Sigmoid colon (tissue), 7 donors: ENCODE data around the gene PPP2R2C. TPM values are rescaled to one million over a fixed set of nuclear protein-coding genes. Genes with fewer than 3 reads are reported as not detected.

Experiments used
- DNase-seq: peaks from one replicate; pipeline ENCODE4 v3.0.0-alpha.2; 2019
- H3K27ac ChIP-seq, 4 donors: fragments of 200-600 bp; sonication (generic); one replicate each; pipeline ENCODE4 v1.5.1; 2016 to 2019; ENCODE audit warnings: mild to moderate bottlenecking in 1 of 4
- H3K27me3 ChIP-seq, 3 donors: fragments of 200-600 bp; sonication (generic); one replicate each; pipeline ENCODE4 v1.5.1; 2019; ENCODE audit warnings: mild to moderate bottlenecking in 1 of 3
- H3K36me3 ChIP-seq, 4 donors: fragments of 200-600 bp; sonication (generic); one replicate each; pipeline ENCODE4 v1.5.1; 2016 to 2019
- H3K4me1 ChIP-seq, 4 donors: fragments of 200-600 bp; sonication (generic); one replicate each; pipeline ENCODE4 v1.5.1; 2017 to 2019
- H3K4me3 ChIP-seq, 4 donors: fragments of 200-600 bp; sonication (generic); one replicate each; pipeline ENCODE4 v1.5.1; 2017 to 2019; ENCODE audit warnings: mild to moderate bottlenecking in 2 of 4, moderate library complexity in 1 of 4
- H3K9me3 ChIP-seq, 4 donors: fragments of 200-600 bp in 3 of 4; sonication (generic) in 3 of 4; one replicate each; pipeline versions ENCODE4 v1.5.1 to v1.6.1; 2013 to 2019
- EP300 ChIP-seq, 4 donors: sonication (generic); formaldehyde crosslinking; IDR thresholded peaks; one replicate each; pipeline ENCODE4 v1.6.1; 2017; ENCODE audit warnings: antibody characterized with exemption in 4 of 4
- POLR2A ChIP-seq, 2 donors: fragments of 450-650 bp; IDR thresholded peaks; one replicate each; pipeline ENCODE4 v1.6.1; 2016; ENCODE audit warnings: antibody characterized with exemption in 2 of 2, mild to moderate bottlenecking in 2 of 2, moderate library complexity in 2 of 2
- POLR2AphosphoS5 ChIP-seq, 4 donors: sonication (generic); formaldehyde crosslinking; IDR thresholded peaks; one replicate each; pipeline ENCODE4 v1.6.1; 2017; ENCODE audit warnings: antibody characterized with exemption in 4 of 4
- WGBS, 2 donors: extraction: QIAGEN DNeasy Blood & Tissue Kit; methylation state at CpG; one replicate each; pipeline ENCODE4 v1.1.7; 2013; 5-methylcytosine and 5-hydroxymethylcytosine counted together
- intact Hi-C: fragments of 100-400 bp; cut with DNase I; formaldehyde crosslinking; loops from one replicate; pipeline ENCODE4 v1.15.1; 2023
- polyA plus RNA-seq, 3 donors: library from polyadenylated mRNA; stranded (reverse); fragments of 200-250 nt; gene quantifications; one replicate each; pipeline ENCODE4 v1.2.3, GENCODE V29; 2013
- total RNA-seq, 4 donors: library from RNA; depleted of rRNA; stranded (reverse); fragments of >200 nt; gene quantifications; one replicate each; pipeline ENCODE4 v1.1.0, GENCODE V29; 2016
- TF ChIP-seq, protein P1 (sequence below), 4 experiments: fragments of 450-650 bp in 3 of 4; fragments of 200-600 bp in 1 of 4; IDR thresholded peaks; one replicate each; pipeline ENCODE4 v1.5.1; 2016 to 2019; ENCODE audit warnings: antibody characterized with exemption in 4 of 4, mild to moderate bottlenecking in 3 of 4, moderate library complexity in 2 of 4
- donor health status: healthy with polysubstance abuse.
- donor health status: Bipolar disorder and iron deficiency.
- donor health status: healthy.

The PPP2R2C gene
- total and polyA plus RNA-seq, 7 donors: 0.49 to 2.8 (median 1.1) TPM; not detected in 2

DNA sequence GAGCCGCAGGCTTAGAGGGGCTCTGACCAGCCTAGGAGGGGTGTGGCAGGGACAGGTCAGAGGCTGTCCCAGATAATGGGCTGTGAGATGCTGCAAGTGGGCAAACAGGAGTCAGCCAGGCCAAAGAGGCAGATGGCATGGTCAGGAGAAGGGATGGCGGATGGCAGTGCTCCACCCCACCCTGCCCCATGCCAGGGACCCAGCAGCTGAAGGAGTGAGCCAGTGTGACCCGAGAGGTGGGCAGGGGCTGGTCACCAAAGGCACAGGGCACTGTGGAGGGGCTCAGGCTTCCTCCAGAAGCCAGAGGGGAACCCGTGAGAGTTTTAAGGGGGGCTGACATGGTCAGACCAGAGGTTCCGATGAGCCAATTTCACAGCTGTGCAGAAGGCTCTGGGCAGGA lies 105.8 kb downstream of the PPP2R2C start:
- no peak overlapping the region for H3K27ac ChIP-seq
- H3K9me3 ChIP-seq: no peaks in the 10 kb centered on the region
- H3K27me3 ChIP-seq: peaks cover 0 to 32% (median 0%) of the 10 kb centered on the region in 3 donors
- intact Hi-C loops: no loop called here
- DNase-seq: no peak
- no peaks in the 10 kb centered on the region for H3K4me1 ChIP-seq
- no peak overlapping the region for H3K4me3 ChIP-seq
- H3K36me3 ChIP-seq: no peaks in the 10 kb centered on the region
- 74 to 82% methylated on average over 5 of the region's 5 CpGs for WGBS, 2 donors
- TF ChIP-seq POLR2A (IDR thresholded peaks at IDR 0.05) (no peak), EP300 (IDR thresholded peaks at IDR 0.05) (no peak), POLR2AphosphoS5 (IDR thresholded peaks at IDR 0.05) (no peak)
- TF ChIP-seq, protein P1, sequence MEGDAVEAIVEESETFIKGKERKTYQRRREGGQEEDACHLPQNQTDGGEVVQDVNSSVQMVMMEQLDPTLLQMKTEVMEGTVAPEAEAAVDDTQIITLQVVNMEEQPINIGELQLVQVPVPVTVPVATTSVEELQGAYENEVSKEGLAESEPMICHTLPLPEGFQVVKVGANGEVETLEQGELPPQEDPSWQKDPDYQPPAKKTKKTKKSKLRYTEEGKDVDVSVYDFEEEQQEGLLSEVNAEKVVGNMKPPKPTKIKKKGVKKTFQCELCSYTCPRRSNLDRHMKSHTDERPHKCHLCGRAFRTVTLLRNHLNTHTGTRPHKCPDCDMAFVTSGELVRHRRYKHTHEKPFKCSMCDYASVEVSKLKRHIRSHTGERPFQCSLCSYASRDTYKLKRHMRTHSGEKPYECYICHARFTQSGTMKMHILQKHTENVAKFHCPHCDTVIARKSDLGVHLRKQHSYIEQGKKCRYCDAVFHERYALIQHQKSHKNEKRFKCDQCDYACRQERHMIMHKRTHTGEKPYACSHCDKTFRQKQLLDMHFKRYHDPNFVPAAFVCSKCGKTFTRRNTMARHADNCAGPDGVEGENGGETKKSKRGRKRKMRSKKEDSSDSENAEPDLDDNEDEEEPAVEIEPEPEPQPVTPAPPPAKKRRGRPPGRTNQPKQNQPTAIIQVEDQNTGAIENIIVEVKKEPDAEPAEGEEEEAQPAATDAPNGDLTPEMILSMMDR (IDR thresholded peaks at IDR 0.05): no peak

- WGBS, 2 donors: 79 to 83% methylated on average over 13 of the region's 13 CpGs
- no peak for DNase-seq
- H3K9me3 ChIP-seq: no peaks in the 10 kb centered on the region
- no peak overlapping the region for H3K27ac ChIP-seq
- TF ChIP-seq POLR2AphosphoS5 (IDR thresholded peaks at IDR 0.05): no peak
- TF ChIP-seq, protein P1 (IDR thresholded peaks at IDR 0.05): no peak
- no peak for TF ChIP-seq POLR2A (IDR thresholded peaks at IDR 0.05)
- TF ChIP-seq EP300 (IDR thresholded peaks at IDR 0.05): no peak
- H3K27me3 ChIP-seq: peaks cover 0 to 34% (median 0%) of the 10 kb centered on the region in 3 donors
- H3K4me3 ChIP-seq: no peak overlapping the region
- intact Hi-C loops: no loop called here
- no peaks in the 10 kb centered on the region for H3K36me3 ChIP-seq
- H3K4me1 ChIP-seq: no peaks in the 10 kb centered on the region
Measured at GRCh38 chr4:6365545-6366086, 106.8 kb downstream of the PPP2R2C start.

DNA sequence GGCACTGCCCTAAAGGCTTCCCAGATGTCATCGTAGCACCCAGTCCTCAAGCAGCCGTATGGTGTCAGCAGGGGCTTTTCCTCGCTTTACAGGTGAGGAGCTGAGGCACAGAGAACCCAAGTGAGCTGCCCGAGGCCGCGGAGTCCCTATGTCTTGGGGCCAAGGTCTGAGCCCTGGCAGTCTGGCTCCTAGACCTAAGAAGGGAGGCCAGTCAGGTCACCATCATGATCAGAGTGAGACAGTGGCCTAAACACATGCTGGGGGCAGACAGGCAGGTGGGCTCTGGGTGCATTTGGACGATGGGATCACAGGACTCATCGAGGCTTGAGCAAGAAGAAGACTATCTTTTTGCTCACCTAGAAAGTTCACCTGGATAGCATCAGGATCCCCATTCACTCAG lies 107.8 kb downstream of the PPP2R2C start:
- no peak for TF ChIP-seq EP300 (IDR thresholded peaks at IDR 0.05)
- TF ChIP-seq, protein P1 (IDR thresholded peaks at IDR 0.05): no peak
- TF ChIP-seq POLR2A (IDR thresholded peaks at IDR 0.05): no peak
- no peak for TF ChIP-seq POLR2AphosphoS5 (IDR thresholded peaks at IDR 0.05)
- no peak overlapping the region for H3K27ac ChIP-seq
- intact Hi-C loops: no loop called here
- WGBS, 2 donors: 86 to 87% methylated on average over 8 of the region's 8 CpGs
- no peaks in the 10 kb centered on the region for H3K4me1 ChIP-seq
- no peak for DNase-seq
- no peaks in the 10 kb centered on the region for H3K9me3 ChIP-seq
- no peaks in the 10 kb centered on the region for H3K36me3 ChIP-seq
- no peak overlapping the region for H3K4me3 ChIP-seq
- H3K27me3 ChIP-seq: peaks cover 0 to 34% (median 4%) of the 10 kb centered on the region in 3 donors

- no peaks in the 10 kb centered on the region for H3K36me3 ChIP-seq
- TF ChIP-seq, protein P1 (IDR thresholded peaks at IDR 0.05): no peak
- no peak for TF ChIP-seq EP300 (IDR thresholded peaks at IDR 0.05)
- TF ChIP-seq POLR2AphosphoS5 (IDR thresholded peaks at IDR 0.05): no peak
- no peak for TF ChIP-seq POLR2A (IDR thresholded peaks at IDR 0.05)
- H3K4me3 ChIP-seq: no peak overlapping the region
- no peak overlapping the region for H3K27ac ChIP-seq
- peaks cover 0 to 32% (median 4%) of the 10 kb centered on the region in 3 donors for H3K27me3 ChIP-seq
- H3K4me1 ChIP-seq: no peaks in the 10 kb centered on the region
- no peak for DNase-seq
- no peaks in the 10 kb centered on the region for H3K9me3 ChIP-seq
- 73 to 79% methylated on average over 6 of the region's 6 CpGs for WGBS, 2 donors
- intact Hi-C loops: no loop called here
Measured at GRCh38 chr4:6364146-6364545, 108.3 kb downstream of the PPP2R2C start.

DNA sequence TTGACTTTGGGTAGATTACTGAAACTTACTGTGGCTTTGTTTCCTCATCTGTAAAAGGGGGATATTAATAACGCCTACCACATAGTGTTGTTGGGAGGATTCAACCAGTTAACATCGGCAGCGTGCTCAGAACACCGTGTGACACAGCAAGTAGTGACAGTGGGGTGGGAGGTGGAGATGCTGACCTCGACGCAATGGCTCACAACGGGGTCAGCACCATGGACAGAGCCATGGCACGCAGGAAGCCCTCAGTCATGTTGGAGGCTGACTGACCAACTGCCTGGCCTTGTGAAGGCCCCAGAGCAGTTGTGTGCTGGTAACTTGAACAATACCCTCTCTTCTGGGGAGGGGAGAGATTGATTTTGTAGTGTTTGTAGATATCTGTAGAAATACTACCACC lies 109.5 kb downstream of the PPP2R2C start:
- 36 to 50% methylated on average over 8 of the region's 8 CpGs for WGBS, 2 donors
- DNase-seq: no peak
- Histone ChIP-seq H3K27ac (no peak overlapping the region), H3K4me1 (no peaks in the 10 kb centered on the region), H3K27me3 (peaks cover 0 to 20% (median 4%) of the 10 kb centered on the region in 3 donors), H3K9me3 (no peaks in the 10 kb centered on the region), H3K4me3 (no peak overlapping the region), H3K36me3 (no peaks in the 10 kb centered on the region)
- TF ChIP-seq, protein P1 (IDR thresholded peaks at IDR 0.05): no peak
- TF ChIP-seq POLR2AphosphoS5 (IDR thresholded peaks at IDR 0.05) (no peak), EP300 (IDR thresholded peaks at IDR 0.05) (no peak), POLR2A (IDR thresholded peaks at IDR 0.05) (no peak)
- intact Hi-C loops: no loop called here
